ENCODE results near the gene DNM1.

Gene DNM1

GRCh38 chr9:128280084-128280622 lies 77.0 kb downstream of the DNM1 start:
- no peak for DNase-seq

GRCh38 chr9:128282500-128282899 lies 79.3 kb downstream of the DNM1 start:
- no peak for DNase-seq

GRCh38 chr9:128285033-128285784 lies 82.0 kb downstream of the DNM1 start:
- no peak for DNase-seq

GRCh38 chr9:128286440-128286839 lies 83.3 kb downstream of the DNM1 start:
- no peak for DNase-seq

- DNase-seq, result no peak
Observed at GRCh38 chr9:128288273-128289004, 85.3 kb downstream of the DNM1 start.

- DNase-seq, result no peak
Observed at GRCh38 chr9:128292009-128292408, 88.8 kb downstream of the DNM1 start.

GRCh38 chr9:128293091-128293490 lies 89.9 kb downstream of the DNM1 start:
- no peak for DNase-seq

- no peak for DNase-seq
Observed at GRCh38 chr9:128294142-128294541, 91.0 kb downstream of the DNM1 start.

- no peak for DNase-seq
Observed at GRCh38 chr9:128296340-128297220, 93.4 kb downstream of the DNM1 start.

- no peak for DNase-seq
Observed at GRCh38 chr9:128297221-128297773, 94.1 kb downstream of the DNM1 start.

- DNase-seq, result no peak
Observed at GRCh38 chr9:128298535-128299482, 95.6 kb downstream of the DNM1 start.

GRCh38 chr9:128304136-128304970 lies 101.2 kb downstream of the DNM1 start:
- no peak for DNase-seq
